ENCODE results near the gene RAB1B. TPM values are rescaled to one million over a fixed set of nuclear protein-coding genes. Genes with fewer than 3 reads are reported as not detected.

The RAB1B gene
- polyA plus RNA-seq, 4 donors = 125 to 205 (median 179) TPM

DNA sequence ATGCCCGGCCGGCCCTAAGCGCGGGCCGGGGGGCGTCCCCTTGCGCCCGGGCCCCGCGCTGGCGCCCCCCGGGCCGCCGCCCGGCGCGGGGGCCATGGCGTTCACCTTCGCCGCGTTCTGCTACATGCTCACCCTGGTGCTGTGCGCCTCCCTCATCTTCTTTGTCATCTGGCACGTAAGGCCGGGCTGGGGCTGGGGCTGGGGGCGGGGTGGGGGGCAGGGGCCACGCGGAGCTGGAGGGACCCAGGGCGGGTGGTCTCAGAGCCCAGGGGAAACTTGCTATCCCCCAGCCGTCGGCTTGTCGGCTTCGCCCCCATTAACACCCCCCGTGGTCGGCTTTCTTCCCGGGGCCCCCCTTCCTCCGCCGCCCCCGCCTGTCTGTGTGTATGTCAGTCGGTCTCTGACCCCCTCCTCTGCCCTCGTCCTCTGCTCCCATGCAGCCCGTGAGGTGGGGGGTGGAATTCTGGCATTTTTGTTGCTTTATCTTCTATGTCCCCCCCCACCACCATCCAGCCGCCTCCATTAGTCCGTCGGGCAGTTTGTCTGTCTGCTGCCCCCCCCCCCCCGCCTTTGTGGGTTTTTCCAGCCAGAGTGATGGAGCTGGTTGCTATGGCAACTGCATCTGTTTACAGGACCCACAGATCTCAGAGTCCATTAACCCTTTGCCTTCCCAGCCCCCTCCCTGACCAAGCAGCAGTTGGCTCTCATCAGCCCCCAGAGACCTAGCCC lies 10.1 kb downstream of the RAB1B start:
- Histone ChIP-seq H3K27ac (ENCODE audit: low read depth in 1 of 3, low read length in 2 of 3) (peak overlapping the region in 1 of 3 donors; percentile 37), H3K4me1 (ENCODE audit: control insufficient read depth in 3 of 3, insufficient read depth in 2 of 3, low read depth in 1 of 3, low read length in 2 of 3) (peaks cover 0 to 10% (median 1%) of the 10 kb centered on the region in 3 donors), H3K36me3 (ENCODE audit: control insufficient read depth in 3 of 3, insufficient read depth in 2 of 3, low read depth in 1 of 3, low read length in 3 of 3) (peaks cover 9 to 50% (median 15%) of the 10 kb centered on the region in 3 donors), H3K27me3 (ENCODE audit: control insufficient read depth in 3 of 3, insufficient read depth in 3 of 3, low read length in 3 of 3) (peaks cover 0 to 14% (median 0%) of the 10 kb centered on the region in 3 donors), H3K4me3 (ENCODE audit: low read depth in 1 of 3, low read length in 3 of 3) (peak overlapping the region; percentile 8 to 49 (median 21)), H3K9me3 (ENCODE audit: control insufficient read depth in 2 of 2, insufficient read depth in 1 of 2, low read depth in 1 of 2, low read length in 1 of 2) (no peaks in the 10 kb centered on the region)
- no peak for DNase-seq
- FAIRE-seq = no peak
- WGBS, 3 donors = 2 to 5% (median 2%) methylated on average over 27 to 45 of the region's 45 CpGs

DNA sequence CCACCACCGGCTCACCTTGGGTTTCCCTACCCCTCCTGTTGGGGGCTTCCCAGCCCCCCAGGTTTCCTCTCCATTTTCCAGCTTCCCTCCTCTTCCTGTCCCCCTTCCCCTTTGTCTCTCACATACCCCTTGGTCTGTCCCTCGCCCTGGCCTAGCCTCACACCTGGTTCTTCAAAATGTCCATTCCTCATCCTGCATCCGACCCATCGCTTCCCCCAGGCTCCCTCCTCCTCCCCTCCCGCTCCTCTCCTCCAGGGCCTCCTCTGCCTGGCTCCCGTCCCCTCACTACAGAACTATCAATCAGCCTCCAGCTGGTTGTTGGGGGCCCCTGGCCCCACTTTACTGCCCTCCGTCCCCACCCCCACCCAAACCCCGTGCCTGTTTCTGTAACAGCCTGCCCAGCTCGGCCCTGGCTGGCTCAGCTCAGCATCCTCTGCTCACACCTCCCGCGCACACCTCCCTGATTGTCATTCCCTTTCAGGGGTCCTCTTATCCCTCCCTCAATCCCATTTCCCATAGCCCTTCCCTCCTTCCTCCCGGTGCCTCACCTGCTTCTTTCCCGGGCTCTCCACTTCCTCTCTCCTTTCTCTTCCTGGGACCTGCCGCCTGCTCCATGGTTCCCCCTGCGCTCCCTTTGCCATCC lies 10.8 kb downstream of the RAB1B start:
- peak overlapping the region in 1 of 3 donors; percentile 8 for H3K4me3 ChIP-seq (ENCODE audit: low read depth in 1 of 3, low read length in 3 of 3)
- FAIRE-seq (no peak), DNase-seq (no peak)

DNA sequence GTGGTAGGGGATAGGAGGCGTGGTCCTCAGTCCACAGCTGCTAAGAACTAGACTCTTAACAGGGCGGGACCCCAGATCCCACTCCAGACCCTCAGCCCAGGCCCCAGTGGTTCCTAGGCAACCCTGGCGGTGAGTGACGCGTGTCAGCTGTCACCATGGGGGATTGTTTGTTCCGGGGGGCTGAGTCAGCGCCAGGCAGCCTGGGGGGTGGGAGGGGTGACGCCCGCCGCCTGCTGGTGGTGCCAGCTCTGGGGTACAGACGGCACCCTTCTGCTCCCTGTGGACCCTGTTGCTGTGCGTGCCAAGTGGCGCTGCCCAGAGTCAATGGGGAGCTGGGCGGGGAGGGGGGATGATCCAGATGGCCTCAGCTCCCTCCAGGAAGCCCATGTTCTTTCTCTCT lies 12.0 kb downstream of the RAB1B start:
- Histone ChIP-seq H3K4me1 (ENCODE audit: control insufficient read depth in 3 of 3, insufficient read depth in 2 of 3, low read depth in 1 of 3, low read length in 2 of 3) (peaks cover 0 to 10% (median 1%) of the 10 kb centered on the region in 3 donors), H3K9me3 (ENCODE audit: control insufficient read depth in 2 of 2, insufficient read depth in 1 of 2, low read depth in 1 of 2, low read length in 1 of 2) (no peaks in the 10 kb centered on the region), H3K4me3 (ENCODE audit: low read depth in 1 of 3, low read length in 3 of 3) (no peak overlapping the region), H3K27ac (ENCODE audit: low read depth in 1 of 3, low read length in 2 of 3) (no peak overlapping the region), H3K27me3 (ENCODE audit: control insufficient read depth in 3 of 3, insufficient read depth in 3 of 3, low read length in 3 of 3) (peaks cover 0 to 14% (median 0%) of the 10 kb centered on the region in 3 donors), H3K36me3 (ENCODE audit: control insufficient read depth in 3 of 3, insufficient read depth in 2 of 3, low read depth in 1 of 3, low read length in 3 of 3) (peaks cover 3 to 50% (median 9%) of the 10 kb centered on the region in 3 donors)
- FAIRE-seq (no peak), DNase-seq (no peak)
- WGBS, 3 donors = 77 to 84% (median 83%) methylated on average over 8 to 14 of the region's 14 CpGs

More for the DNA sequence above, 10.8 kb downstream of the RAB1B start:
- peaks cover 6 to 50% (median 13%) of the 10 kb centered on the region in 3 donors for H3K36me3 ChIP-seq (ENCODE audit: control insufficient read depth in 3 of 3, insufficient read depth in 2 of 3, low read depth in 1 of 3, low read length in 3 of 3)
- WGBS, 3 donors = 70% methylated on average over 15 of the region's 15 CpGs
- H3K9me3 ChIP-seq (ENCODE audit: control insufficient read depth in 2 of 2, insufficient read depth in 1 of 2, low read depth in 1 of 2, low read length in 1 of 2) = no peaks in the 10 kb centered on the region
- H3K4me1 ChIP-seq (ENCODE audit: control insufficient read depth in 3 of 3, insufficient read depth in 2 of 3, low read depth in 1 of 3, low read length in 2 of 3) = peaks cover 0 to 10% (median 1%) of the 10 kb centered on the region in 3 donors
- H3K27ac ChIP-seq (ENCODE audit: low read depth in 1 of 3, low read length in 2 of 3) = peak overlapping the region in 1 of 3 donors; percentile 37
- H3K27me3 ChIP-seq (ENCODE audit: control insufficient read depth in 3 of 3, insufficient read depth in 3 of 3, low read length in 3 of 3) = peaks cover 0 to 14% (median 0%) of the 10 kb centered on the region in 3 donors

DNA sequence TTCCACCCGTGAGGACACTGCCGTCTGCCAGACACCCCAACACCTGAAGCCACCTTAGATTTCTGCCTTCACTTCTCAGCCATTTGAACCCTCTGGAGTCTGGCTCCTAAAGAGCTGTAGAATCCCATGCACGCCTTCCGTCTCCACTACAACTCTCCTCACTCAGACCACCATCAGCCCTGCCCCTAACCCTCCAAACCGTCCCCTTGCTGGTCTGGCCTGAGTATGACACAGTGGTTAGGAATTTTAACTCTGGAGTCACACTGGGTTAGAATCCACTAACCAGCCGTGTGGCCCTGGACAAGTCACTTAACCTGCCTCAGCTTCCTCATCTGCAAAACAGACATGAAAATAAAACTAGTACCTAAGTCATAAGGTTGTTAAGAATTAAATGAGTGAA lies 12.6 kb downstream of the RAB1B start:
- DNase-seq (no peak), FAIRE-seq (no peak)
- H3K4me1 ChIP-seq (ENCODE audit: control insufficient read depth in 3 of 3, insufficient read depth in 2 of 3, low read depth in 1 of 3, low read length in 2 of 3) = peaks cover 0 to 10% (median 1%) of the 10 kb centered on the region in 3 donors
- 83 to 88% (median 85%) methylated on average over 6 of the region's 6 CpGs for WGBS, 3 donors
- H3K4me3 ChIP-seq (ENCODE audit: low read depth in 1 of 3, low read length in 3 of 3) = no peak overlapping the region
- H3K36me3 ChIP-seq (ENCODE audit: control insufficient read depth in 3 of 3, insufficient read depth in 2 of 3, low read depth in 1 of 3, low read length in 3 of 3) = peaks cover 3 to 50% (median 4%) of the 10 kb centered on the region in 3 donors
- H3K27ac ChIP-seq (ENCODE audit: low read depth in 1 of 3, low read length in 2 of 3) = no peak overlapping the region
- H3K9me3 ChIP-seq (ENCODE audit: control insufficient read depth in 2 of 2, insufficient read depth in 1 of 2, low read depth in 1 of 2, low read length in 1 of 2) = no peaks in the 10 kb centered on the region
- peaks cover 0 to 14% (median 0%) of the 10 kb centered on the region in 3 donors for H3K27me3 ChIP-seq (ENCODE audit: control insufficient read depth in 3 of 3, insufficient read depth in 3 of 3, low read length in 3 of 3)

DNA sequence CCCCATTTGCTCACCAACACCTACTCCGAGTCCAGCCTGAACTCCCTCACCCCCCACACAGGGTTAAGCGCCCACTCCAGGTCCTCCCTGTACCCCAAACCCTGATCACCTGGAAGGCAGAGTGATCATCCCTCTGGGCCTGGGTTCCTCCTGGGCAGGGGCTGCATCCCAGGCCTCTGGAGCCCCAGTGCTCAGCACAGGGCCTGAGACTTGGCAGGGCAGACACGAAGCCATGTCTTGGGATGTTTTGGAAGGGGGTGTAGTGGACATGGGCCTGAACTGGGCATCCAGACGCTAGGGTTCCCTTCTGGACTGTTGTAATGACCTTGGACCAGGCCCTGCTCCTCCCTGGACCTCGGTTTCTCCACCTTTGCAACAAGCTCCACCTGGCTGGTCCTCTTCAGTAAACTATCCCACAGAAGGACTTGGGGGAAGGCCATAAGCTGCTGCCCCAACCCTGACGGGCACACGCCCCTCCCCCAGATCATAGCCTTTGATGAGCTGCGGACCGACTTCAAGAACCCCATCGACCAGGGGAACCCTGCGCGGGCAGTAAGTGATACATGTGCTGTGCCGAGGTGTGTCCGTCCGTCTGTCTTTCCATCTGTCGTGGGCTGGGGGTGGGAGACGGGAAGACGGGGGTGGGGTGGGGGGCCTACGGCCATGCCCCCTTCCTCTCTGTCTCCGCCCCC lies 13.5 kb downstream of the RAB1B start:
- Histone ChIP-seq H3K36me3 (ENCODE audit: control insufficient read depth in 3 of 3, insufficient read depth in 2 of 3, low read depth in 1 of 3, low read length in 3 of 3) (peaks cover 0 to 50% (median 0%) of the 10 kb centered on the region in 3 donors), H3K27ac (ENCODE audit: low read depth in 1 of 3, low read length in 2 of 3) (peak overlapping the region in 1 of 3 donors; percentile 29), H3K9me3 (ENCODE audit: control insufficient read depth in 2 of 2, insufficient read depth in 1 of 2, low read depth in 1 of 2, low read length in 1 of 2) (no peaks in the 10 kb centered on the region), H3K4me3 (ENCODE audit: low read depth in 1 of 3, low read length in 3 of 3) (no peak overlapping the region), H3K27me3 (ENCODE audit: control insufficient read depth in 3 of 3, insufficient read depth in 3 of 3, low read length in 3 of 3) (peaks cover 0 to 14% (median 0%) of the 10 kb centered on the region in 3 donors), H3K4me1 (ENCODE audit: control insufficient read depth in 3 of 3, insufficient read depth in 2 of 3, low read depth in 1 of 3, low read length in 2 of 3) (peaks cover 0 to 14% (median 1%) of the 10 kb centered on the region in 3 donors)
- DNase-seq = no peak
- FAIRE-seq = no peak
- 14 to 25% (median 23%) methylated on average over 20 of the region's 20 CpGs for WGBS, 3 donors

DNA sequence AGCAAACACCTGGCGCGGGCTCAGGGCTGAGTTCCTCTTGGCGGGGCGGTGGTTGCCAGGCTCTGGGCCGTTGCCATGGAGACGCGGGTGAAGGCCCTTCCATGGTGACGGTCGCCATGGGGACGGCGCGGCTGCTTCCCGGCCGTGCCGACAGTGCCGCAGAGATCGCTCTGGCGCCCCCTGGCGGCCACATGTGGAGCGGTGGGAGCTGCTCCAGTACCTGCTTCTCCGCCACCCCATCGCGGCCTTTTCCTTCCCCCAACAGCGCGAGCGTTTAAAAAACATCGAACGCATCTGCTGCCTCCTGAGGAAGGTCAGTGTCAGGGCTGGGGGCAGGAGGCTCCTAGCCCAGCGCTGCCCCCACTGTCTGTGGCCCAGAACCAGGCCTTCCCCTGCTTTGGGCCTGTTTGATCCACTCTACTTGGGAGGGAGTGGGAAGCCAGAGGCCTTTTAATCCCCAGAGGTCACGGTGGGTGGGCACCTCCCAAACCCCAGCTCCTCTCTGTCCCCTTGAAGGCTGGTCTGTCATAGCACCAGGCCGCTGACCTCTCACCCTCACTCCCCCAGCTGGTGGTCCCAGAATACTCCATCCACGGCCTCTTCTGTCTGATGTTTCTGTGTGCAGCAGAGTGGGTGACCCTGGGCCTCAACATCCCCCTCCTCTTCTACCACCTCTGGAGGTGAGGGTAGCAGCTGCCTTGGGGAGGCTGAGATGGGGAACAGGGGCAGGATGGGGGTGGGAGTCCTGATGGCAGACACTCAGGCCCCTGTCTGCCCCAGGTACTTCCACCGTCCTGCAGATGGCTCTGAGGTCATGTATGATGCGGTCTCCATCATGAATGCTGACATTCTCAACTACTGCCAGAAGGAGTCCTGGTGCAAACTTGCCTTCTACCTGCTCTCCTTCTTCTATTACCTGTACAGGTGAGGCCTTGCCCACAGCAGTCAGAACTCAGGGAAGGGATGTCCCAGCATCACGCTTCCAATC lies 14.3 kb downstream of the RAB1B start:
- Histone ChIP-seq H3K9me3 (ENCODE audit: control insufficient read depth in 2 of 2, insufficient read depth in 1 of 2, low read depth in 1 of 2, low read length in 1 of 2) (no peaks in the 10 kb centered on the region), H3K4me3 (ENCODE audit: low read depth in 1 of 3, low read length in 3 of 3) (no peak overlapping the region), H3K36me3 (ENCODE audit: control insufficient read depth in 3 of 3, insufficient read depth in 2 of 3, low read depth in 1 of 3, low read length in 3 of 3) (peaks cover 0 to 52% (median 0%) of the 10 kb centered on the region in 3 donors), H3K4me1 (ENCODE audit: control insufficient read depth in 3 of 3, insufficient read depth in 2 of 3, low read depth in 1 of 3, low read length in 2 of 3) (peaks cover 0 to 17% (median 0%) of the 10 kb centered on the region in 3 donors), H3K27ac (ENCODE audit: low read depth in 1 of 3, low read length in 2 of 3) (peak overlapping the region in 1 of 3 donors; percentile 8), H3K27me3 (ENCODE audit: control insufficient read depth in 3 of 3, insufficient read depth in 3 of 3, low read length in 3 of 3) (peaks cover 0 to 14% (median 0%) of the 10 kb centered on the region in 3 donors)
- peak; percentile 94 to 99 for DNase-seq
- no peak for FAIRE-seq
- 13 to 17% (median 16%) methylated on average over 27 to 35 of the region's 35 CpGs for WGBS, 3 donors

DNA sequence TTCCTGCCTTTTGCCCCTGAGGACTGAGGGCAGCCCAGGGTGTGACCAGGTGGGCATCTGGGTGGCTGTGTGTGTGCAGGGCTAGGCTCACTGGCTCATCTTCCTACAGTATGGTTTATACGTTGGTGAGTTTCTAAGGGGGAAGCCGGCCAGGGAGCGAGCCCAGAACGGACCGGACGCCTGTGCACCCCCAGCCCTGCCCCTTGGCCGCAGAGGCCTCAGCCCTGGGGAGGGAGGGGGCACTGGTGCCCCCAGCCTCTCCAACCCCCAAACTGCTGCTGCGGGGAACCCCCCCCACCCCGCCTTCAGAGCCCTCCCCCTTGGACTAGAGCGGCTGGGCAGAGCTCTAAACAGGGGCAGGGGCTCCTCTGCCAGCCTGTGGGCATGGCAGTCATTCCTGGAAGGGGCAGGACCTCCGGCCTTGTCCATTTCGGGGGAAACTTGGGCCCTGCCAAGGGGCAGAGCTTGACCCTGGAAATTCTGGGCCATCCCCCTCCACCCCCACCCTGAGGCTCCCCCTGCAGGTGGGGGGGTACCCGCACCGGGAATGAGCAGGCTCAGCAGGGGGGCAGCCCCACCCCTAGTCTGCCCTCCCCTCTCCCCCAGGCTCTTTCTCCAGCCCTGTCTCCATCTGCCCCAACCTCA lies 15.1 kb downstream of the RAB1B start:
- peaks cover 0 to 55% (median 0%) of the 10 kb centered on the region in 3 donors for H3K36me3 ChIP-seq (ENCODE audit: control insufficient read depth in 3 of 3, insufficient read depth in 2 of 3, low read depth in 1 of 3, low read length in 3 of 3)
- no peak overlapping the region for H3K27ac ChIP-seq (ENCODE audit: low read depth in 1 of 3, low read length in 2 of 3)
- FAIRE-seq (no peak), DNase-seq (no peak)
- H3K4me1 ChIP-seq (ENCODE audit: control insufficient read depth in 3 of 3, insufficient read depth in 2 of 3, low read depth in 1 of 3, low read length in 2 of 3) = peaks cover 0 to 23% (median 0%) of the 10 kb centered on the region in 3 donors
- H3K27me3 ChIP-seq (ENCODE audit: control insufficient read depth in 3 of 3, insufficient read depth in 3 of 3, low read length in 3 of 3) = peaks cover 0 to 12% (median 0%) of the 10 kb centered on the region in 3 donors
- H3K9me3 ChIP-seq (ENCODE audit: control insufficient read depth in 2 of 2, insufficient read depth in 1 of 2, low read depth in 1 of 2, low read length in 1 of 2) = no peaks in the 10 kb centered on the region
- no peak overlapping the region for H3K4me3 ChIP-seq (ENCODE audit: low read depth in 1 of 3, low read length in 3 of 3)
- WGBS, 3 donors = 82 to 85% (median 82%) methylated on average over 12 to 14 of the region's 14 CpGs
